ENCODE data around the gene KCNIP3.
"Not testable (repeated sequence)": the region's sequence is repeated elsewhere in the genome, so short reads cannot be mapped to it uniquely, and the experiment has no call there.

KCNIP3 gene

DNA sequence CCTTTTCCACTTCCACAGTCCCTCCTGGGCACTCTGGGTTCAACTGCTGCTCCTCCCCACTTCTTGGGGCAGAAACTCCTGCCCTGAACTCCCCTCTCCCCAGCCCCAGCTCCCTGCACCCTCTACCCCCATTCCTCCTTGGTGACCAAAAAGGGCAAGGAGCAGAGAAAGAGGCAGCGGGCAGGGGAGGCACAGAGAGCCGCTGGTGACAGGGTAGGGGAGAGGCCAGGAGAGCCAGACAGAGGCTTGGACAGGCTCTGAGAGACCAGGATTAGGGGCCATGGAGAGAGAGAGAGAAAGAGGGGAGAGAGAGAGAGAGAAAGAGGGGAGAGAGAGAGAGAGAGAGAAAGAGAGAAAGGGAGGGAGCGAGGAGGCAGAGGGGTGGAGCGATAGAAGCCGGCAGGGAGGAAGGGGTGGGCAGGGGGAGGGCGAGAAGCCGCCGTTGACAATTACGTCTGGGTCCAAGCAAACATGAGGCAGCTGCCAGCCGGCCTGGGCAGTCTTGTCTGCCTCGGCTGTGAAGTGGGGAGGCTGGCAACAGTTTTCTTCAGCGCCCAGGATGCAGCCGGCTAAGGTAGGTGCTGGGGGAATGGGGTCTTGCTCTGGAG is at the start of gene KCNIP3:
KCNIP3 (plus strand) TSS at position 468 of the 608 bp plus-strand sequence; CDS start at position 560, 92 bp downstream.
- no peak for DNase-seq (ENCODE audit: low read depth in 2 of 2)

DNA sequence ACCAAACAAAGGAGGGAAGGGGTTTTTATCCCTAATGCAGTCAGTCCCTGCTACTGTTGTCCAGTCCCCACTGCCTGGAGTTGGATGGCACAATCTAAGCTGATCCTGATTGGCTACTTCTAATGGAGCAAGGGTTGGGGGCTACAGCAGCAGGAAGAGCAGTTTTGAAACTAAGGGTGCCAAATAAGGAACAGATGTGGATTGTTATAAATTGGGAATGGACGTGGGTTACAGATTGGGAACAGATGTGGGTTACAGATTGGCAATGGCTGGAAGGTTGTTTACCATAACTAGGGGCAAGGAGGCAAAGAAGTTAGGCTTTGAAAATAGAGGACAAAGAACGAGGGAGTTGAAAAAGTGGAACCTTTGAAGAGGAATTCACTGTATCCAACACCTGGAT is 38.9 kb upstream of the KCNIP3 start:
- DNase-seq (ENCODE audit: low read depth in 2 of 2), result no peak

DNA sequence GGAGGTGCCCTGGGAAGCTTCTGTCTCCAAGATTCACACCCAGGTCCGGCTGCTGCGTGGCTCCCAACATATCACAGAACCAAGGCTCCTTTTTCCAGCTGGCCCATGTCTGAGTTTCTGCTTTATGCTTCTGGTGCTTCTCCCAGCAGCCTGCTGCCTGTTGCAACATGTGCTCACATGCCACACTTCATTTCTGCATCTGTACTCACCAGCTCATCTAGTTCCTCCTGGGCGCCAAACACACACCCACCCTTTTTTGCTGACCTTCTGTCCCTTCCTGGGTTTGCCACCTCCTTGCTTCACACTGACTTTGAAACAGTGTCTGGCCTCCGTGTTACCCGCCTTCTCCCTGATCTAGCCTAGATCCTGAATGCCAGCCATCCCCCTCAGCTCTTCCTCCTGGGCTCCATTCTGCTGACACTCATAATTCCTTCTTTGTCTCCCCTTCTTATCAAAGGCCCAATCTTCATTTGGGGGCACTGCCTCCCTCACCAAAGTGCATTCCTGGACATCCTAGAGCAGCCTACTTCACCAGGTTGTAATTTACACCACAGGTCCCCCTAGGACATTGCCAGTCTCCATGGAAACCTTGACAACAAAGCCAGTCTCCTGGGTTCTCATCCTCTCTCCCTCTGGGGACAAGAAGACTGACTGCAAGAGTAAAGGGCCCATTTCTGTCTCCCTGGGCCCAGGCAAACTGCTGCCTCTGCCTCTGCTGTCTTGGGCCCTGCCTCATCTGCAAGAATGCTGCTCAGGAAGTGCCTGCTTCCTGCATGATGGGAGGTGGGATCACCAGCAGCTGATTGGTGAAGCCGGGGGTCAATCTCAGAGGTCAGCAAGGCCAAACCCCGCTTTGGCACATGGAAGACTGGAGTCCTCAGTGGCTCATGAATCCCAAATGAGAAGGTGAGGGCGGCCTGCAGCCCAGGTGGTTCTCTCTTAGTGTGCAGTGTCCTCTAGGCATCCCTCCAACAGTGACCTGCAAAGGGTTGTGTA is 36.8 kb upstream of the KCNIP3 start:
- no peak for DNase-seq (ENCODE audit: low read depth in 2 of 2)

DNA sequence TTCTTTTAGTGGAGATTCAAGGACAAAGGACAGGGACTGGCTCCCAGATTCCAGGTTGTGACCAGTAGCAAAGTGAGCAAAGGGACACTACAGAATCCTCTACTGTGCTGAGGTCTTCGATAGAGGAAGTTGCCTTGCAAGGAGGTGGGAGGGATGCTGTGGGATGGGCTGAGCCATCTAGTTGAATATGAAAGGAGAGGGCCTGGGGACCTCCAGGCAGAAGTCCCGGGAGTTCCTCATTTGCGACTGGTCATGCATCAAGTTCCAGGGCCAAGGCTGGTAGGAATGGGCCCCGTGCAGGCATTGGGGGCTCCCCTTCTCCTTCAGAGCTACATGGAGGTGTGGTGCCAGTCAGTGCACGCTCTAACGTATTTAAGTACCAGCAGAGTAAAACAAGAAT is 35.5 kb upstream of the KCNIP3 start:
- no peak for DNase-seq (ENCODE audit: low read depth in 2 of 2)

DNA sequence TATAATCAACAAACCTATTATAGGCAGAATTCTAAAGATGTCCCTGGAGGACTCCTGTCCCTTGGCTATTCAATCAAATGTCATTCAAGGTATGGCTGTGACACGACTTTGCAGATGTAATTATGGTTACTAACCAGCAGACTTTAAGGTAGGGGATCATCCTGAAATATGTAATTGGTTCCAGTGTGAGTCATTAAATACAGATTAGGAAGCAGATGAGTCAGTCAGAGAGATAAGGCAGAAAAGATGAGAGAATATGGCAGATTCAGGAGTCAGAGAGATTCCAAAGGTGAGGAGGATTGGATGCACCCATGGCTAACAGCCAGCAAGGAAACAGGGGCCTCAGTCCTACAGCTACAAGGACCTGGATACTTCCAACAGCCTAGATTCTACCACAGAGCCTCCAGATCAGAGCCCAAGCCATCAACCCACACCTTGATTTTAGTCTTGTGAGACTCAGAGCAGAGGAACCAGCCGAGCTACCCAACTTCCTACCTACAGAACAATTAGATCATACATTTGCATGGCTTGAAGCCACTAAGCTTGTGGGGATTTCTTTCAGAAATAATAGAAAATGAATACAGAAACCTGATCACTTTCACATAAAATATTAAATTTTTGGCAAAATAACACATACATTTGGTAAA is 34.1 kb upstream of the KCNIP3 start:
- no peak for DNase-seq (ENCODE audit: low read depth in 2 of 2)

DNA sequence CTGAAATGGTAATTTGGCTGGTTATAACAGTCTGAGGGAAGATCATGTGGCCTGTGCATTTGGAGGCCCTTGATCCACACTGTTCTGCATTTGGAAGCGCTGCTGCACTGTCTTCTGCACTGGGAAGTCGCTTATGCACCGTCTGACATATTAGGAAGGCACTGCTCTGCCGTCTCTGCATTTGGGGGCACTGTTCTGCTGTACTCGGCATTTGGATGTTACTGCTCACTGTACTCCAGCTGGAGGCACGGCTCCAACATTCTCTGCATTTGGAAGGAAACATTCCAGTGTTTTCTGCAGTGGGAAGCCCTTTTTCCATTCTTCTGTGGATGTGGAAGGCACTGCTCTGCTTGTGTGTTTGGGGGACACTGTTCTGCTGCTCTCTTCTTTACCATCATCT is 32.5 kb upstream of the KCNIP3 start:
- peak in 1 of 2 experiments; percentile 6 for DNase-seq (ENCODE audit: low read depth in 2 of 2)

DNA sequence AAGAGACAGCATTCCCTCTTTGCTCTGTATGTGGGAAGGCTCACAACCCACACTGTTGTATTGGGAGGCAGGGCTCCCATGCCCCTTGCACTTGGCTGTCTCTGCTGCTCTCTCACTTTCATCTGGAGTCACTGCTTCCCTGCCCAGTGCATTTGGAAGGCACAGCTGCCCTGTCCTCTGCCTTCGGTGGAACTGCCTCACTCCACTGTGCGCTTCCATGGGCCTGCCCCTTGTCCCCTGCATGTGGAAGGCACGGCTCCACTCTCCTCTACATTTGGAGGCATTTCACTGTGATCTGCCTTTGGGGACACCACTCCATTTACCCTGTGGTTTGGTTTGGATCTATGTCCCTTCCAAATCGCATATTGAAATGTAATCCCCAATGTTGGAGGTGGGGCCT is 32.0 kb upstream of the KCNIP3 start:
- DNase-seq (ENCODE audit: low read depth in 2 of 2), result no peak

DNA sequence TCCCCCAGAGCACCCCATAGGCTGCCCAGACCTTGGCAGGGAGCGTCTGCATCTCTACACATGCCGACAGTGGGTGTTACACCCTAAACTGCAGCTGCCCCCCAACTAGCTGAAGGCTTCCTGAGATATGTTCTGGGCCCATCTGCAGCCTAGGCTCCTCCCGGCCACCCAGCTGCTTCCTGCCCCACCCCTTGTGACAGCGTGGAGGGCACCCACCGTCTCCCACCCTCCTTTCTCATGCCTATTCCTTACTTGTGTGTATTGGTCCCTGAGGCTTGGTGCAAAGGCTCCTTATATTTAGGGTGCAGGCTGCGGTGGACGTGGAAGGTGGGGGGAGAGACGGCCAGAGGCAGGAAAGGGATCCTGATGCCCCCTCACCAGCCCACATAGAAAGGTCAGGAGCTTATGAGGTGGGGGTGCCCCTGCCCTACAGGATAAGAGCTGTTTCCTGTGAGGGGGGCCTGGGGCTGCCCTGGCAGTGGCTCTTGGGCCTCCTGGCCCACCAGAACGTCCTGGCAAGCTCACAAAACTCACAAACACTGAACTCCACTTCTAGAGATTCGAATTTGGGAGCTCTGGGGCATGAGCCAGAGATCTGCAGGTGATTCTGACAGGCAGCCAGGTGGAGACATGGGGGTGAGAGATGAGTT is 30.2 kb upstream of the KCNIP3 start:
- no peak for DNase-seq (ENCODE audit: low read depth in 2 of 2)

DNA sequence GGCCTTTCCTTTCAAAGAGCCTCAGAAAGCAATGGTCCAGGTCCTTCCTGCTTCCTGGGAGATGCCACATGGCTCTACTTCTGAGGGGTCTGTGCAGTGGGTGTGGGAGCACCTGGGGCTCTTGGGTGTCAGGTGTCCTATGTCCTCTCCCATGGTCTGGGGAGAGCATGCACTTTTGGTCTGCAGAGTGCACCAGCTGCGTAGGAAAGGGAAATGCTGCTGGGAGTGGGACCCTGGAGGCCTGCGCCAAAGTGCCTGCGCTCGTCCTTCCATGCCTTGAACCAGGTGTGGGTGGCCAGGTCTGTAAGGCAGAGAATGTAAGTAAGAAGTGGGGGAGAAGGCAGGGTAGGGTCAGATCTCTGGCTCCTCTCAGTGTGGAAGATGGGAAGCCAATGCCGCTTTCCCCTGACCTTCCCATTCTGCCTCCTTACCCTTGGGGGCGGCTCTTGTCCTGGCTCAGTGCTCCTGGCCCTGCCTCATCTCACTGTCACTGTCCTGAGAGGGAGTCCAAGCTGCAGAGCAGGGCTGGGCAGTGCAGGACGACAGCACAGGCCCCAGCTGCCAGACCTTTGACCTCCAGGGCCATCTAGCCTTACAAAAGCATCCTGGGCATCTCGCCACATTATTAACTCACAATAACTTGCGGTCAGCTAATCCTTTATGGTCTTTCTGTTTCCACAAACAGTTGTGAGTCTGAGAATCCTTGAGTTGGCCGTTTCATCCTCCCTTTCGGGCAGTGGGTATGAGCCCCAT is 29.5 kb upstream of the KCNIP3 start:
- DNase-seq (ENCODE audit: low read depth in 2 of 2), result no peak

DNA sequence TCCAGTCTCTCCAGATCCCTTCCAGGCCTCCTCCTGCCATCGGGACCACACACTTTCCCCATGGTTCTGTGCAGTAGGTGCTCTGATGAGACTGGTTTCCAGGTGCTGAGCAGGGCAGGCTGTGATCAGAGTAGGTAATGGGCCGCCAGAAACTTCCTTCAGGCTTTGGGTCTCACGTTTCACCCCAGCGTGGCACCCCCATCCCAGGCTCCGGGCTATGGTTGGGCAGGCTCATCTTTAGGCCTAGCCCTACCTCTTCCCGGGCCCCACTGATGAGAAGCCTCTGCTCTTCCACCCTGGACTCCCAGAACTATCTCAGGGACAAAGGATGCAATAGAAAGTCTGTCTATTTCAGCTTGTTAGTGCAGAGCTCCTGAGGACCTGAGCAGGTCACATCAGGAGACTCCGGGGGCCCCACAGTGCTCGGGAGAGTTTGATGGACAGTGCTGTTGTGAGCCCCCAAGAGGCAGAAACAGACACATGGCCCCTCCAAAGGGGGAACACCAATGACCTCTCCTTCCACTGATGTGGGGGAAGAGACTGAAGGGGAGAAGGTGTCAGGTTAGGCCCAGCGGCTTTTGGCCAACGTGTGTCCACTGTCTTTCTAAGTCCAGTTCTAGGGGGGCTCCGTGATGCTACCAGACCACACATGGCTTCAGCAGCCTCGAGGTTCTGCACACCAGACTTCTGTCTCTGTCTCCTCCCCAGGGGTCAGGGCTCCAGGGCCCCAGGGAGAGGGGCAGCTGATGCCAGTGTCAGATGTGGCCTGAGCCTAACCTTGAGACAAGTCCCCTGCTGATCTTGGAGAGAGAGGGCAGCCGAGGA is 28.7 kb upstream of the KCNIP3 start:
- DNase-seq (ENCODE audit: low read depth in 2 of 2), result no peak

DNA sequence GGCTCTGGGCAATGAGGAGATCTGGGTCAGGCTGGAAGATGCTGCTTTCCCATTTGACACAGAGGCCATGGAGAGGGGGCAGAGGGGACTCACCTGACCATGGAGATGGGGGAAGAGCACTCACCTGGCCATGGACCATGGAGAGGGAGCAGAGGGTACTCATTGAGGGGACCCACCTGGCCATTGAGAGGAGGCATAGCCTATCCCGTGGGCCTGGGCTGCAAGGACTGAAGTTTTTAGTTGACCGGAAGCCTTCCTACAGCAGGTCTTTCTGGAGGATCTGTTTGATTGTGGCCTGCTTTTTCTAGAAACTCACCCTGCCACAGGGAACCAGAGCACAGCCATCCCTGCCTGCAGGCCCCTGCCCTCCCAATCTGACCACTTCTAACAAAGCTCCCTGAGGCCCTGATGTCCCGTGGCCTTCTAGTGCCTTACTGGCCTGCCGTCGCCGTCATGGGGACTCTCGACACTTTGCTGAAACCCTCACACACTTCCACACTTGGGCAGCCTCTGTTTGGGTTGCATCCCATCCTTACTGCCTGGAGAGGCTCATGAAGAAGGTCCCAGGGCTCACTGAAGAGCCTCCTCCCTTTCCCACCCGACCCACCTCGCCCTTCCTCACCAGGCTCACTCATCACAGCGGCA is 28.0 kb upstream of the KCNIP3 start:
- DNase-seq (ENCODE audit: low read depth in 2 of 2), result no peak

DNA sequence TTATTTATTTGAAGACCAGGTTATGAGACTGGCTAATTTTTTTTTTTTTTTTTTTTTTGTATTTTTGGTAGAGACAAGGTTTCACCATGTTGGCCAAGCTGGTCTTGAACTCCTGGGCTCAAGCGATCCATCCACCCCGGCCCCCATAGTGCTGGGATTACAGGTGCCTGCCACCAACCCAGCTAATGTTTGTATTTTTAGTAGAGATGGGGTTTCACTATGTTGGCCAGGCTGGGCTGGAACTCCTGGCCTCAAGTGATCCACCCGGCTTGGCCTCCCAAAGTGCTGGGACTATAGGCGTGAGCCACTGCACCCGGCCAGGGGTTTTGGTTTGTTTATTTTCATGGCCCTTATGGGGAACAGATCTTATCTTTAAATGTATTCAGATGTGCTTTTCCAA is 27.4 kb upstream of the KCNIP3 start:
- DNase-seq (ENCODE audit: low read depth in 2 of 2), result not testable (repeated sequence)

DNA sequence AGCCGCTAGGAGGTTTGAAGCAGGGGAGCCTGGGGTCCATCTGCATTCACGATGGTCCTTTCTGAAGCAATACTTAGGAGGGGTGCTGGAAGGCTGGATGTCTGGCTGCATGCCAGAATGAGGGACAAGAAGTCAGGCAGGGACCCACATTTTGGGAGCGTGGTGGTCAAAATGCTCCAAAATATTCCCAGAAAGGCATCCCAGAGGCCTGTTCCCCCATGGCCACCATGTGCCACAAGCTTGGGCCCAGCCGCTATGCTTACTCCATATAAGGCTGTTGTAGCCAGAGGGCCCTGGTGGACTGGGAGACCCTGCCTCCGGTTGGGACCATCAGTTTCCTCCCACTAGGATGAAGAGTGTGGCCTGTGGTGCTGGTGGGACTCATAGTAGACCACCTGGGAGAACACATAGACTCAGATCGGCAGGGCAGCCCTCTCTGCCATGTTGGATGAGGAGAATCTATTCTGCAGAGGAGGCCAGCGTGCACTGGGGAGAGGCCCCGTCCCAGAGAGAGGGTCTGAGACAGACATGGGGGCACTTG is 26.5 kb upstream of the KCNIP3 start:
- no peak for DNase-seq (ENCODE audit: low read depth in 2 of 2)

DNA sequence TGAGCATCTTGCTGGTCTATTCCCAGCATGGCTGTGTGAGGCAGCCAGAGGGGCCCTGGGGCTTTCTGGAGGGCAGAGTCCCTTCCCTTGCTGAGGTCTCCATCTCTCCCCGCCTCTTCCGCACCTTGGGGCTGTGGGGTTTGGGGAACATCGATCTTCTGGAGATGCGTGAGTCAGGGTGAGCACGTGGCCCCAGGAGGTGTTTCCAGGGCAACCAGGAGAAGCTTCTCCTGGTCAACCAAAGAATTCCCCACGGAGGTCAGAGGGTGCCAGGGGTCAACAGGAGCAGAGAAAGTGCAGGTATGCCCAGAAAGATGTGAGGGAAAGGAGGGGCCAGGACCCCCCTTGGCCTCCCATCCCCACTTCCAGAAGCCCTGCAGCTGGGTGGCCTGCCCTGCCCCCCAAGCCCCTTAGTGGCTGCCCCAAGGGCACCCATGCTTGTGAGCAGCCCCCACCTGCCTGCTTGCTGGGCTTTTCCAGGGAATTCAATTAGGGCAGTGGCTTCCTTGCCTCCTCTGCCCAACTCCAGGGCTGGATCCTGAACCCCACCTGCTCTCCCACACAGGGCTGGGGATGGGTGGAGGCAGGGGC is 25.7 kb upstream of the KCNIP3 start:
- no peak for DNase-seq (ENCODE audit: low read depth in 2 of 2)

DNA sequence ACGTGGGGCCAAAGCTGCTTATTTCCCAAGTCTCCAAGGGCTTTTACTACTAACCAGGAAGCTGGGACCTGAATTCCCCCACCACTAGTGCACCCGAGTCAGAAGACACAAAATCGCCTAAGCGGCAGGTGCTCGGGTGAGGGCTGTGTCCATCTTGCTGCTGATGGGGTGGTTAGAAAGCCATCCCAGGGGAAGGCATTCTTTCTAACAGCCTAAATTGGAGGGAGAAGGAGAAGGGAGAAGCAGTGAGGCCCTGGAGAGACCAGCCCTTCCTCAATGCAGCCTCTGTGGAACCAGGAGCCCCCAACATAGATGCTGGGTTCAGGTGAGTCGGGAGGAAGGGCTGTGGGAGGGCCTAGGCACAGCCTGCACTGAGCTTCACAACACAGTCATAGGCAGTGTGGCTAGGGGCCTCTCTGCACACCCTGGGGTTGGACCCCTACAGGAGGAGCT is 24.8 kb upstream of the KCNIP3 start:
- no peak for DNase-seq (ENCODE audit: low read depth in 2 of 2)

DNA sequence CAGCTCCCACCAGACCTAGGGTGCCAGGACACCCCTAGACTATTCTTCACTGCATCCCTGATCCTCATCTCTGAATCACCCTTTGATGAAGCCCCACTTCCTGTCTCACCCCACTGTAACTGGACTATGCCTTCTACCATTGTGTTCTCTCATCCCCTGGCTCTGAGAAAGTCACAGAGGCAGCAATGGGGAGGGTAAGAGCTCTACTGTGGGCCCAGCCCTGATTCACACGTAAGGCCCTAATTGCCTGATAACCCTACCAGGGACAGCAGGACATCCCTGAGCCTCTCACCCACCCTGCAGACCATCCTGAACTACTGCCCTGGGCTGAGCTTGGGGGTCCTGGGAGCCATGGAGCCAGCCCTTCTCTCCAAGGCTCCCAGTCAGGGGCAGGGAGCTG is 24.4 kb upstream of the KCNIP3 start:
- DNase-seq (ENCODE audit: low read depth in 2 of 2), result no peak

DNA sequence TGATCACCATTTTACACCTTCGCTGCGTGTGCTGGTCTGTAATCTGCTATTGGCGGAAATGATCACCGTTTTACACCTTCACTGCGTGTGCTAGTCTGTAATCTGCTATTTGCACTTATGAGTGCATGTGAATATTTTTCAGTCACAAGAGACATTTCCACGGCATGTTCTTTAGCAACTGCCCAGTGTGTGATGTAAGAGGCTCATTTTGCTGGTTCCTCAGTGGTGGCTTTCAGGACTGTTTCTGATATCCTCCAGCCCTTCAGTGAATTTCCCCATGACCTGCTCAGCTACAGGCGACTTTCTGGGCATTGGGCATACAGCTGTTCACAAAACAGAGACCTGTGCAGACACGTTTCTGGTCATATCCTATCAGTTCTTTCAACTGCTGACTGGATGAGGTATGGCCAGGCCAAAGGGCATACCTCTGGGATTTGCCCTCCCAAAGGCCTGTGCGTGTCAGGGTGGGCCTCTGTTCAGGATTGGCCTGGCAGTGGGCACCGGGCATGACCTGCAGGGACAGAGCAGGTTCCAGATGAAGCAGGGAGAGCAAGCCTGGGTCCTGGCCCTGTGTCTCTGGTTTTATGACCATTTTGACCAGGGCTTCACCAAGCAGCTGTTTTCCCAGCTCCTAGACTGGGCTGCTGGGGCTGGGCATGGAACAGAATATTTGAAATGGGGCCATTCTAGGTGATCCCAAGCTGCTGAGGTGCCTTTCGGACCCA is 23.4 kb upstream of the KCNIP3 start:
- DNase-seq (ENCODE audit: low read depth in 2 of 2), result no peak

All from fibroblast of skin of left quadriceps (primary cell).